A549 treated with AZD2906 at 1 μM for 4 hours (cell line): ENCODE measurements around the gene ASB16. TPM values are rescaled to one million over a fixed set of nuclear protein-coding genes. Genes with fewer than 3 reads are reported as not detected.

Source experiments
- total RNA-seq: library from RNA; stranded (reverse); fragments of 200-300 nt; extraction: Qiagen RNA extraction; gene quantifications from 5 replicates; pipeline ENCODE4 v1.2.3, GENCODE V29; 2022

Gene ASB16
- 0.07 TPM in 3 of 5 replicates, not detected in the others for total RNA-seq

GRCh38 chr17:44170499-44171201, at the start of gene ASB16:
TSS of gene ASB16 (plus strand) at chr17:44170704. CDS start at chr17:44170790, 86 bp downstream.

GRCh38 chr17:44123356-44124117, 47.0 kb upstream of the ASB16 start, which contains the start of gene HDAC5:
TSS of gene HDAC5 (minus strand) at chr17:44123641. CDS start at chr17:44117515, 6,126 bp downstream.

GRCh38 chr17:44186307-44187130, 16.0 kb downstream of the ASB16 start, which contains the start of gene TMUB2:
TSS of gene TMUB2 (plus strand) at chr17:44186972. CDS start at chr17:44187709, 737 bp downstream.

GRCh38 chr17:44199553-44200477, 29.3 kb downstream of the ASB16 start, which contains the start of gene ATXN7L3:
TSS of gene ATXN7L3 (minus strand) at chr17:44199884. CDS start at chr17:44198070, 1,814 bp downstream.

GRCh38 chr17:44219616-44220212, 49.2 kb downstream of the ASB16 start, which contains the start of gene UBTF:
TSS of gene UBTF (minus strand) at chr17:44219675. CDS start at chr17:44218229, 1,446 bp downstream.

Other genes with a start within 250 kb of the ASB16 start
- 0.34 to 0.43 TPM in 2 of 5 replicates, not detected in the others for gene PPY, start 228.2 kb upstream of the ASB16 start, total RNA-seq
- gene PYY, start 216.8 kb upstream of the ASB16 start, total RNA-seq: 0.08 TPM in 1 of 5 replicates, not detected in the others
- gene NAGS, start 166.1 kb upstream of the ASB16 start, total RNA-seq: 1.1 to 1.4 TPM (median 1.2 TPM) in 5 replicates
- gene TMEM101, start 155.7 kb upstream of the ASB16 start, total RNA-seq: 26.6 to 32.4 TPM (median 30.7 TPM) in 5 replicates
- 48.6 to 52.3 TPM (median 49.5 TPM) in 5 replicates for gene LSM12, start 104.0 kb upstream of the ASB16 start, total RNA-seq
- gene G6PC3, start 100.0 kb upstream of the ASB16 start, total RNA-seq: 116 to 174 TPM (median 167 TPM) in 5 replicates
- gene HDAC5, start 47.1 kb upstream of the ASB16 start, total RNA-seq: 12.0 to 16.8 TPM (median 15.3 TPM) in 5 replicates
- 8.3 to 11.9 TPM (median 11.3 TPM) in 5 replicates for gene HROB, start 28.8 kb upstream of the ASB16 start, total RNA-seq
- 34.5 to 43.3 TPM (median 42.7 TPM) in 5 replicates for gene TMUB2, start 16.3 kb downstream of the ASB16 start, total RNA-seq
- gene ATXN7L3, start 29.2 kb downstream of the ASB16 start, total RNA-seq: 52.9 to 68.2 TPM (median 63.5 TPM) in 5 replicates
- gene UBTF, start 49.0 kb downstream of the ASB16 start, total RNA-seq: 79.2 to 91.0 TPM (median 85.8 TPM) in 5 replicates
- not detected in 5 replicates for gene SLC4A1, start 97.4 kb downstream of the ASB16 start, total RNA-seq
- gene RUNDC3A, start 137.9 kb downstream of the ASB16 start, total RNA-seq: 0.82 to 1.5 TPM (median 0.88 TPM) in 5 replicates
- 145 to 205 TPM (median 196 TPM) in 5 replicates for gene SLC25A39, start 154.1 kb downstream of the ASB16 start, total RNA-seq
- gene GRN, start 174.6 kb downstream of the ASB16 start, total RNA-seq: 224 to 253 TPM (median 236 TPM) in 5 replicates
- 2.8 to 4.8 TPM (median 3.5 TPM) in 5 replicates for gene FAM171A2, start 193.1 kb downstream of the ASB16 start, total RNA-seq
- gene ITGA2B, start 218.9 kb downstream of the ASB16 start, total RNA-seq: 1.0 to 1.5 TPM (median 1.3 TPM) in 5 replicates